Fibroblast of the conjunctiva (primary cell): ENCODE results near the gene ARMC3.
A peak's percentile ranks its signal among the peaks of the same experiment; 100 is the strongest.
"Not testable (repeated sequence)": the region's sequence is repeated elsewhere in the genome, so short reads cannot be mapped to it uniquely, and the experiment has no call there.

Source experiments
- DNase-seq: peaks from one replicate; pipeline ENCODE4 v3.0.0-alpha.2; 2010; ENCODE audit warnings: low read depth

The ARMC3 gene

DNA sequence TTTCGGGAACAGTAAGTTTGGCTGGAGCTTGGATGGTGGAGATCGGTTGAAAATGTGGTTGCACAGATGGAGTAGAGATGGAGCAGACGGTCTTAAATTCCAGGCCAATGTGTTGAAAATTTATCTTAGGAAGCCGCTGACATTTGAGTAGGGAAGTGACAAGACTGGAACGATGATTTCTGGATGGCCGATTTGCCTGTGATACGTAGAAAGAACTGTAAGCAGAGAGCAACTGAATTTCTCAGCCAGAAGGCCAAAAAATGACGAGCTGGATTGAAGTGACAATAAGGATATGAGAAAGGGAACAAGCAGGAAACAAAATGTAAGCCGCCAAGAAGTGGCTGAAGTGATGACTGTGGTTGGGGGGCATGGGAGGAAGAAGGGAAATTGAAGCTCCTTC, 687 bp upstream of the ARMC3 start:
- no peak for DNase-seq

DNA sequence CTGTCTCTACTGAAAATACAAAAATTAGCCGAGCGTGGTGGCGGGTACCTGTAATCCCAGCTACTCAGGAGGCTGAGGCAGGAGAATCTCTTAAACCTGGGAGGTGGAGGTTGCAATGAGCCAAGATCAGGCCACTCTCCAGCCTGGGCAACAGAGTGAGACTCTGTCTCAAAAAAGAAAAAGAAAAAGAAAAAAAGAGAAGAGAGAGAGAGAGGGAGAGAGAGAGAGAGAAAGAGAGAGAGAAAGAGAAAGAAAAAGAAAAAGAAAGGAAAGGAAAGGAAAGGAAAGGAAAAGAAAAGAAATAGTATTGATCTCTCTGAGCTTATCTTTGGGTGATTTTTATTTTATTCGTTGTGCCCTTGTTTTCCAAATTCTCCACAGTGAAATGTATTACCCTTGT, 1.2 kb downstream of the ARMC3 start:
- not testable (repeated sequence) for DNase-seq

DNA sequence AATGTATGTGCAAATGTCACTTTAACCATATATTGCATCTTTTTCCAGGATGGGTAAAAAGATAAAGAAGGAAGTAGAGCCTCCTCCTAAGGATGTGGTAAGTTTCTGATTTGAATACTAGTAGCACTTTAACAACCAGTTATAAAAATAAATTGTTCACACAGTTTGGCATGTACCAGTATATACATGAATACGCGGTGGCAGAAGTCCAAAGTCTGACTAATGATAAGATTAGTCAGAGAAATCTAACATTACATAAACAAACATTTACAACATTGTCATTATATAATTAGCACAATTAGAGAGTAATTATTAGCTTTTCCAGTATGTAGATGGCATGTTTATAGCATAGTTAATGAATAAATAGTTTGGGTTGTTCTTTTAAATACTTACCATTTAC, 4.1 kb downstream of the ARMC3 start:
- peak; percentile 23 for DNase-seq

DNA sequence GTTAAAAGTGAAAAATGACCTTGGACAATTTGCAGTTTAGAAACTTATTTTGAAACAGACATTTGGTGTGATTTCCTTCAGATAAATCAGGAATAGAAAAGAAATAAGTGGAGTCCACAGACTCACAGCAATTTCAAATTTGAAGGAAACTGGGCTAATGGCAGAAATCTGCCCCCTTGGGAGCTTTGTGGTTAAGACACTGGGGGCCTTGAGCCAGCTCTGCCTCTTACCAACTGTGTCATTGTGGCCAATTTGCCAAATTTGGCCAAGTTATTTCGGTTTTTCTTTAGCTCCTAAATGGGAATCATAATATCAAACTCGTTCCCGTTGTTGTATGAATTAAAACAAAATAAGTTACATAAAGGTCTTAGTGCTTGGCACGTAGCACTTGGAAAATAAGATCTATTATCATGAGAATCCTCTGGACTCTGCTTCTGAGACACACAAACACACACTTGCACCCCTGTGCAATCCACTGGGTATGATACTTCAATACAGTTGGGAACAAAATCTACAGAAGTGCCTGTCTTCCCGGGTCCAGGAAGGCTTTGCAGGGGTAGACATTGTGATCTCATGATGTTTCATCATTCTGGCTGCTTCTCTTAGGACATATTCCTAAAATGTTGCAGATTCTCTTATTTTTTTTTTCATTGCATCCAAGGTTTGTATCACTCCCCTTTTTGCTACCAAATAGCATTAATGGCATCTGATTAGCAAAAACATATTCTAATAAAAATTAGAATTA, 4.9 kb downstream of the ARMC3 start:
- no peak for DNase-seq

DNA sequence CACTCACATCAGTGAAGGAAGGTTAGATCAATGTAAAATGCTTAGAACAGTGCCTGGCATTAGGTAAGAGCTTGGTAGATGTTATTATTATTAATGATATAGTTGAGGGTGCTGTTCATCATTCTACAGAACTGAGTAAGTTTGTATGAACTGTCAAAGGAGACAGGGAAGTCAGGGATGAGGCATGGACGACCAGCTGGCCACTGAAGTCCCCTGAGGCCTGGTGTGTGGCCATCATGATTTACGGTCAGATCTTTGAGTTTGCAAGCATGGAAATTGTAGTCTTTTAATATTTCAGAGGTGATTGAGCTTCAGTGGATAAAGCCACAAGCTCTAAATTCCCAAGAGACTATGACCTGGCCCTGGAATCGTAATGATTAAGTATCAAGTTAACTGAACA, 6.9 kb downstream of the ARMC3 start:
- no peak for DNase-seq

DNA sequence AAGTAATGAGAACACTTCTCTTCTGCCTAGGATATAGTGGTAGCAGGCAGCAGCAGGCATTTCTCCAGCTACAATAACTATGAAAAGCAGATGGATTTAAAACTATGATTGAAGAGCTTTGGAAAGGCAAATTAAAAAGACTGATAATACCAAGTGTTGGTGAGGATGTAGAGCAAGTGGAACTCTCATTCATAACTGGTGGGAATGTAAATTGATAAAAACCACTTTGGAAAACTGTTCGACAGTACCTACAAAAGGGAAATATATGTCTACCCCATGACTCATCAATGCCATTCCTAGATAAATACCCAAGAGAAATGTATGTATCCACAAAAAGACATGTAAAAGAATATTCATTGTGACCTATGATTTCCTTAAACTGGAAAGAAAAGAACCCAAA, 14.6 kb downstream of the ARMC3 start:
- no peak for DNase-seq

DNA sequence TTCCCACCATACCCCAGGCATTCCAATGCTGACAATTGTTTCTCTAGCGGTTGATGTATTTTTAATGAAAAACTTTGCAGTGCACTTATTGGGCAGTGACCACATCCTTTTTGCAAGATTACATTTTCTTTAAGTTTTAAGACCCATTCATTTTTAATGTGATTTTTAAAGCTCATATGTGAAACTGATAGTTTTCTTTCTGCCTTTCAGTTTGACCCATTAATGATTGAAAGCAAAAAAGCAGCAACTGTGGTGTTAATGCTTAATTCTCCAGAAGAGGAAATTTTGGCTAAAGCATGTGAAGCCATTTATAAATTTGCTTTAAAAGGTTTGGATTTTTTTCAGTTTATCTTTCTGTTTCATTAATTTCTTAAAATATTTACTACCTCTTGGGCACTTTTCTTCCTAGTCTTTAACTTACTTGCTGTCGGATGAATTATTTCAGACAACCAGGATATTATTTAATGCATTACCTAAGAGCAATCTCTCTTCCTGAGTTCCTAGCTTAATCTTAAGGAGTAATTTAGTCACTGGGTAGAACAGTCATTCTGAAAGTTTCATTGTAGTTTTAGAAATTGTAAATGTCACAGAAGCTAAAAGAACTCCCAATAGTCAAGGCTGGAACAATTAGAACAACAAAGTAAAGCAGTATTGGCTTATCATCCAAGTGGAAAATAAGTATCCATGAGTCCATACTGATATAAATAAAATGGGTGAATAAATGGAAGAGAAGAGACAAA, 18.3 kb downstream of the ARMC3 start:
- DNase-seq: no peak

DNA sequence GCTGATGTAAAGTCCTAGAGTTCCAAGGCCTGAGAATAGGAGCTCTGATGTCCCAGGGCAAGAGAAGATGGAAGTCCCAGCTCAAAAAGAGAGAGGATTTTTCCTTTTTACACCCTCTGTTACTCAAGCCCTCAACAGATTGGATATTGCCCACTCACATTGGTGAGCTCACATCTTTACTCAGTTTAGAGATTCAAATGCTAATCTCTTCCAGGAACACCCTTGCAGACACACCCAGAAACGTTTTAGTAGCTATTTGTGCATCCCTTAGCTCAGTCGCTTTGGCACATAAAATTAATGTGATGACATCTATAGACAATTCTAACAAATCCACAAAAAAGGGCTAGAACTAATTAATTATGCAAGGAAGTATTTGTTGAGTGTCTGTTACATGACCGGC, 27.1 kb downstream of the ARMC3 start:
- DNase-seq: no peak

DNA sequence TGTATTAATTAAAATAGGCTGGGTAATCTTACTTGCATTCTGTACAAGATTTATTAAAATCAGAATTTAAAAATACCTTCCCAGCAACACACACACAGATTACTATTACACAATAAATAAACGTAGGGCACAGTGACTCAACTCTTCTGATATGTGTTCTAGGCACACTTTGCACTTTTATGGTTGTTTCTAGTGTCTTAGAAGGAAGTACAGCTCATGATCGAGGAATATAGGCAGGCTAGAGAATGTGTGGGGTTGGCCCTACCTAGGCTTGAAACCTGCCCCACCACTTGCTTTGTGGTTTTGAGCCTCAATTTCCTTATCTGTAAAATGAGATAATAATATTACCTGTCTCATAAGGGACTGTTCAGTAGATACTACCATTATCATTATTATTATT, 30.5 kb downstream of the ARMC3 start:
- no peak for DNase-seq

DNA sequence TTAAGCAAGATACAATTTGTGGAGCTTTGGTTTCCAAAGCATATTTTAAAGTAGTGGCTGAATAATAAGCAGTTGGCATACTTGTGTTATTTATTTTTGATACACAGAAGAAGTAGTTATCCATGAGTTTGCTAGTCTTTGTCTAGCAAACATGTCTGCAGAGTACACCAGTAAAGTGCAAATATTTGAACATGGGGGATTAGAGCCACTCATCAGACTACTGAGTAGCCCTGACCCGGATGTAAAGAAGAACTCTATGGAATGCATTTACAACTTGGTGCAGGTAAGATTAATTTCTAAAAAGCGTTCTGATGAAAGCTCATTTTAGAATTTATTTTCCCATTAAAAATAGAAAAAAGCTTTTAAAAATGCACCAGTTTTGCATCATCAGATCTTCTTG, 31.4 kb downstream of the ARMC3 start:
- DNase-seq: no peak

DNA sequence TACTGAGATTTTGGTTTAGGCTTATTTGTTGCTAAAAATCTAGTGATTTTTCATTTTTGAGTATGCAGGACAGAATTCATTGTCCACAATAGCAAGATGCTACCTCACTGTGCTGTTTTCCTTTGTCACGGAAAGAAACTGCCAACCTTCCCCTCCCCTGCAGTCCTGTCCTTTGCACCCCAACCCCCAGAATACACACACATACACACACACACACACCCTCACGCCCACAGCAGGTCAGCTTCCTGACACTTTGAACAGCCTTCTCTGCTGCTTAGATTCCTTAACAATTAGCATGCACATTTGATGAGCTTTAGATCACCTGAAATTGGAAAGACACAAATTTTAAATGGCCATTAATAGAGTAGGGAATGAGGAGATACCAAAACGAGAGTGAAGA, 32.1 kb downstream of the ARMC3 start:
- no peak for DNase-seq

DNA sequence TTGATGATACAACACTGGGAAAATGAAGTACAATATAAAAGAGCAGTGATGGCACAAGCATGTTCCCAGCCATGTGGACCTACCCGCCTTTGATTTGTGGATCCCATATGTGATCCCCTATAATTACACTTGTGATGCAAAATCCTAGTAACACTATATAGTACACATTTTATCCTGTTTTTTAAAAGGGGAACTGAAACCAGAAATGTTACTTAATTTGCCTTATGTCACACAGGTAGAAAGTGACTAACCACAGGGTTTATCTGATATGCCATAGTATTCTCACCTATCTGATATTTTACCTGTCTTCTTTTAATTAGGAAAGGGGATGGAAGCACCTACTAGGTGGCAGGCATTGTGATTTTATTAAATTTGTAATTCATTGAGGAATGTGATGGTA, 35.0 kb downstream of the ARMC3 start:
- no peak for DNase-seq

DNA sequence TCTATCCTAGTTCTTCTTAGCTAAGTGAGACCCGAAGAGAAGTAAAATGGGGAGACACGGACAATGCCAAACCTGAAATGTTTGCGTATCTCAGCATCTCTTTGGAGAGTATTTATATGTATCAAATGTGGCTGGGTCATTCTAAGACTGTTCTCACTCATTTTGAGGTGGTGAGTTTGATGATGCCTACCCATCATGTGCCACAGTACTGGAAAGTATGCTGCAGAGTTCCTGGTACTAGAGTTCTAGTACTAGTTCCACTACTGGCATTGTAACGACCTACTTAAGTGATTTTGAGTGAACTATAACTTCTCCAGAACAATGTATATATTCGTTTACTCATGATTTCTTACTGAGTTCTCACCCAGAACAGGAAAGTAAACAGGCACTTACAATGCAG, 41.9 kb downstream of the ARMC3 start:
- DNase-seq: no peak

DNA sequence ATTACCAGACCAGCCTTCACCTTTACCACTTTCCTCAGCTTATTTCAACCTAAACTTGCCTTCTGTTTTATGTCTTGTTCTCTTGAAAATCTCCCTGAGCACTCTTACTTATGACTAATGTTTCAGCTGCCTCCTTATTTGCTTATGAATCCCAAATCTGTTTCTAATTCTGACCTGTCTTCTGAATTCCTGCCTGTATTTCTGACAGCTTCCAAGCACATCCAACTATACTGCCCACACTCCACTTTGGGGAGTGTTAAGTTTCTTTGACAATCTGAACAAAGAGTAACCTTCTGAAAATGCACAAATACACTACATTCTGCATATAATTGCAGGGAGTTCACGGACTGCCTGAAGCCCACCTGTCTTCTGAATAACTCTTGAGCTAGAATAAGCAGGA, 48.7 kb downstream of the ARMC3 start:
- no peak for DNase-seq

DNA sequence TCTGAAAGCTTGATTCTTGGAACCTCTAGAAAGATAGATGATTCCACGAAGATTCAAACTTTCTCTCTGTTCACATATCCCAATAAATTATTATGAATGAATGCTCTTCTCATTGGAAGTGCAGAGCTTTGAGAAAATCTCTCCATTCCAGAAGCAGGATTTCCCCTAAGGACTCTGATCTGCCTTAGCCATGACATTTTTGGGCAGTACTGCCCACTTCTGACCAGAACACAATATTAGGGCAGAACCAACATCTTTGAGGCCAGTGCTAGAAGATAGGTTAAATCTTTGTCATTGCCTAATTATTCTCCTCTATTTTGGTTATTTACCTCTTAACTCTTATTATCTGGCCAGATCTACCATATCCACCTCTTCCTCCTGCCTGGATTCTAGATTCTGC, 49.9 kb downstream of the ARMC3 start:
- DNase-seq: no peak

DNA sequence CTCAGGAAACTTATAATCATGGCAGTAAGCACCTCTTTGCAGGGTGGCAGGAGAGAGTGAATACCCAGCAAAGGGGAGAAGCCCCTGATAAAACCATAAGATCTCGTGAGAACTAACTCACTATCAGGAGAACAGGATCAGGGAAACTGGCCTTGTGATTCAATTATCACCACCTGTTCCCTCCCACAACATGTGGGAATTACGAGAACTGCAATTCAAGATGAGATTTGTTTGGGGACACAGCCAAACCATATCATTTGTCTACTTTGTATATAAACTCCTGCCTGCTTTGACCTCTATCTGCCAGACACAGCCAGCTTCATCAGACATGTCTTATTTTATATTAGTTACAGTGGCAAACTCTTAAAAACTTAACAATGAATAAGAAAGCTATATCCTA, 50.4 kb downstream of the ARMC3 start:
- no peak for DNase-seq

DNA sequence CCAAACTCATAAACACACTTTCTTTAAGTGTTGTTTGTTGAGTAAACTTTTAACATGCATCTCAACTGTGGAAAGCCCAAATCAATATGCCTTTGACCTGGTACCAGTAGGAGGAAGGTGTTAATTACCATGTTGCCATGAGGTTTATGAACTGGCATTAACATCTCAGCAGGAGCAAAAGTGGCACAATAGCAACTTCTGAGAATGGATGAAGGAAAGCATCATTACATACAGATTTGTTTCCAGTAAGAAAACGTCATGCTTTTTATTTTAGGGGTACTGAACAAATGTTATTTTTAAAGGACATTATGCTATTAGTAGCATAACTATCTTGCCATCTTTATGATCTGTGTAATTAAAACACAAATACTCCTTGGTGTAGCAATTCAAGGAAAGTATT, 51.1 kb downstream of the ARMC3 start:
- no peak for DNase-seq

DNA sequence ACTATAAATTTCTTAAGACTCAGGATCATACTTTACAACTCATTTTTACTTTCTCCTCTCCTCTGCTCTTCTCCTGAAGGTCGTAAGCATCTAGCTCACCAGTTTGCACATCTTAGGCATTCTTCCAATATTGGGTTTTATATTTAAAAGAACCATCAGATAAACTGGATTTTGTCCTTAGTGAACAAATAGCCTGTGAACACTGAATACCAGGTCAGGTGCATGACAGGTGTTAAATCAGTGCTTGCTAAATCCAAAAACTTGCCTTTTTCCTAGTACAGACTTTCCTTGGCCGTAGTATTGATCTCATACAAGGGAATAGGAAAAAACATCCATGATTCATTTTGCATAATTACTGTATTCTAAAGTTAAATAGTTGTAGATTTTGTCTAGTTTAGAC, 53.0 kb downstream of the ARMC3 start:
- no peak for DNase-seq

DNA sequence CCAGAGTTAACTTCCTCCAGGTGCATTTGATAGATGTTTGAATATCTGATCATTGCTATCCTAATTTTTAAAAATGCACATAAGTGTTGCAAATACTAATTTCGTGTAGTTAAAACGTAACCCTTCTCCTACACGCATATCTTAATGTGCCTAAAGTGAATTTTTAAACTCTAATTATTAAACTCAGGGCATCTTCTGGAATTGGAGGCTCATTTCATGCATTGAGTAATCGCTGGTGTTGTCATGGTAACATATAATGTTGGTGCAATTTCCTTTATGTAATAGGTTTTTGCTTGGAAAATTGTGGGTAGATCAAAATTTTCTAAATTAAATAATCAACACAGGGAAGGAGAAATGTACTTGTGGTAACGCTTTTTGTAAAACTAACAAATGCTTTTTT, 56.2 kb downstream of the ARMC3 start:
- no peak for DNase-seq

DNA sequence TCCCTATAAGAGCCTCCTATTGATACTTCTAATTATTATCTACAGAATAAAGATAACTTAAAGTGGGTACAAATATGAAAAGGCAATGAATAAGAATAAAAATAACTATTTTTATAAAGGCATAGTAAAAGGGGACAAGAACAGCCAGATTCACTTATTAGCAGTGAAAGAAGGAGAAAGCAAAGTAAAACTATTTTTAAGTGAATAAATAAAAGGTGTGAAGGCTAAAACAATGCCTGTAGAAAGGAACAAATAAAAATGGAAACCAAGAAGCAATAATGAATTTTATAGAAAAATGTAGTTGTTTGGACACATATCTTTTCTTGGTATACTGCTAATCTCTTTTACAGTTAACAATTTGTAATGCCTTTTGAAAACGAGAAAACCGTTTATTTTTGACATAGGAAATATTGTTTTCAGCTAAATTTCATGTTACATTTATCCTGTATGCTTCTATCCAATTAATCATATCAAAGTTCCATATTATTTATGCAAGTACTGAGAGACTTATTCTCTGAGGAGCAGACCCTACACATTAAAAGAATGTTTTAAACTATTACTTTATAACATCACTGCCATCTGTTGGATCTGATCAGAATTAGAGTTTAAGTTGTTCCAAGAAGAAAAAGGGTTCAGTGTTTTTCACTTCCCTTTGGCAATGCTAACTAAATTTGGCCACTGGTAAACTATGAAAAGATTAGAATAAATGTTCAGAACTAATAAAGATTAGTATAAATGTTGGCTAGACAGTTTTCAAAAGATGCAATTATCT, 59.1 kb downstream of the ARMC3 start:
- DNase-seq: peak; percentile 33

DNA sequence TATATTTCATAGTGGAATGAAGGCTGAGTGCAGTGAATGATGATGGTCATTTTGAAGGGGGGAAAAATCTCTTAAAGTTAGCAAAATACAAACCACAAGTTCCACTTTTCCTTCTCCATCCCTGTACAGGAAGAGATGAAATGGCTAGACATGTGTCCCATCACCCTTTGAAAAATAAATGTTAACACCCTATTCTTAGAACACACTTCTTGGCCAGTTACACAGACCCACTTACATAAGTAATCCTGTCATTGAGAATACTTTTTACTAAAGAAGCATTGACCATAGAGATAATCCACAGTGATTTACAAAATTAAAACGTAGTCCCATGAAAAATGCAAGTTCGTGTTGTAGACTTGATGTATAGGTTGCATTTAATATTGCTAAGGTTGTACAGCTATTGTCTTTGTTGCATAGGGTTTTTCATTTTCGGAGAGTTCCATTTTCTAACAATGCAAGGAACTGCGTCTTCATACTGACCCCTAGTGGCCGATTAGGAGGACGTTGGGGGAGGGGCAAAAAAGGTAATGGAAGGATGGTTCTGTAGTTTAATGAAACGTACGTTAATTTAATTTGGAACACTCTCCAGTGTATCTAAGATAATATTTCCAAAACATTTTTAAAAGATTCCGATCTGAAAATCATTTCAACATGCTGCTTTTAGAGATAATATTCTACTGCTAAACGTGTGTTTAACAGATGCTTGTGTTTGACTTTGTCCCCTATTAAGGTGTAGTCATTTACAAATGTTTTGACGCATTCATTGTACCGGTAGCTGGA, 60.9 kb downstream of the ARMC3 start:
- DNase-seq: peak; percentile 29

DNA sequence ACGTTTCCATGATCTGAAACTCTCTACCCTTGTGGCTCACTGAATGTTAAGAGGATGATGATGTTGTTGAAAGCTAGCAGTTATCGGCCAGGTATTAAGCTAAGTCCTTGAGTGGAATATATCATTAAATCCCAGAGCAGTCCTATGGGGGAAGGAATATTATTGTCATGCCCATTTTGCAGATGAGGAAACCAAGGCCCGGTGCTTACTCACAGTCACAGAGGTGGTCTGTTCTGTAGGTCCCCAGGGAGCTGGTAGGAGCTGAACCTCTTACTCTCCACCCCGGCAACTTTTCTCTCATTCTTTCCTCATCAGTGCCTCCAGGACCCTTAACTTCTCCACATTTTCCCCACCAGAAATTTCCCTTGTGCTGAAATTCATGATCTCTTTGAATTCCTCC, 62.6 kb downstream of the ARMC3 start:
- no peak for DNase-seq
